HG03280 (cell line): ENCODE data around the gene SLC8B1.
A peak's percentile ranks its signal among the peaks of the same experiment; 100 is the strongest.

Source experiments
- ATAC-seq: cut with Tn5 transposase; IDR thresholded peaks from one replicate; pipeline ENCODE4 v1.9.1; 2021; ENCODE audit warnings: mild to moderate bottlenecking, moderate library complexity; ENCODE audit not compliant: unreplicated experiment

The SLC8B1 gene

GRCh38 chr12:113334786-113335539, at the start of gene SLC8B1:
SLC8B1 (minus strand) TSS chr12:113335109; CDS start chr12:113332878, 2,231 bp downstream.
- peak; percentile 99 for ATAC-seq

- no peak for ATAC-seq
Observed at GRCh38 chr12:113382206-113382605, 47.3 kb upstream of the SLC8B1 start.

GRCh38 chr12:113381220-113381619, 46.3 kb upstream of the SLC8B1 start:
- no peak for ATAC-seq

- ATAC-seq: no peak
Observed at GRCh38 chr12:113378291-113378690, 43.4 kb upstream of the SLC8B1 start.

- no peak for ATAC-seq
Observed at GRCh38 chr12:113374823-113375428, 40.0 kb upstream of the SLC8B1 start.

- no peak for ATAC-seq
Observed at GRCh38 chr12:113373969-113374368, 39.1 kb upstream of the SLC8B1 start.

GRCh38 chr12:113373440-113373839, 38.5 kb upstream of the SLC8B1 start:
- ATAC-seq: no peak

GRCh38 chr12:113372371-113372770, 37.5 kb upstream of the SLC8B1 start:
- no peak for ATAC-seq

GRCh38 chr12:113371808-113372207, 36.9 kb upstream of the SLC8B1 start:
- ATAC-seq: no peak

GRCh38 chr12:113370923-113371682, 36.2 kb upstream of the SLC8B1 start:
- no peak for ATAC-seq

GRCh38 chr12:113369391-113369985, 34.6 kb upstream of the SLC8B1 start:
- ATAC-seq: no peak

GRCh38 chr12:113368331-113368730, 33.4 kb upstream of the SLC8B1 start:
- ATAC-seq: no peak

GRCh38 chr12:113366827-113367226, 31.9 kb upstream of the SLC8B1 start:
- no peak for ATAC-seq

- ATAC-seq: no peak
Observed at GRCh38 chr12:113365639-113366395, 30.9 kb upstream of the SLC8B1 start.

GRCh38 chr12:113364698-113365097, 29.8 kb upstream of the SLC8B1 start:
- ATAC-seq: no peak

- ATAC-seq: no peak
Observed at GRCh38 chr12:113361574-113362370, 26.9 kb upstream of the SLC8B1 start.

GRCh38 chr12:113359939-113360748, 25.2 kb upstream of the SLC8B1 start:
- no peak for ATAC-seq

GRCh38 chr12:113359133-113359938, 24.4 kb upstream of the SLC8B1 start:
- ATAC-seq: no peak
